ENCODE measurements around the gene PPY. TPM values are rescaled to one million over a fixed set of nuclear protein-coding genes. Genes with fewer than 3 reads are reported as not detected.

Gene PPY
- not detected in 2 replicates for total RNA-seq

- intact Hi-C loops (cut with micrococcal nuclease), result no loop called here
- Mint-ChIP-seq H3K4me1 (ENCODE audit: low read depth) (peaks cover 2% of the 10 kb centered on the region), H3K4me3 (ENCODE audit: low read depth) (no peak within 1 kb of the TSS), H3K36me3 (ENCODE audit: low read depth) (no peaks in the 10 kb centered on the region), H3K27me3 (ENCODE audit: low read depth) (peaks cover 16% of the 10 kb centered on the region), H3K9me3 (no peaks in the 10 kb centered on the region), H3K27ac (no peak within 1 kb of the TSS)
- no peak for DNase-seq (ENCODE audit: low spot score)
Measured at GRCh38 chr17:43942051-43942685, at the start of gene PPY. PPY (minus strand) TSS chr17:43942476; CDS start chr17:43941654, 822 bp downstream.

- Mint-ChIP-seq H3K9me3 (no peaks in the 10 kb centered on the region), H3K36me3 (ENCODE audit: low read depth) (no peaks in the 10 kb centered on the region), H3K4me3 (ENCODE audit: low read depth) (no peak overlapping the region), H3K27ac (no peak overlapping the region), H3K4me1 (ENCODE audit: low read depth) (peaks cover 1% of the 10 kb centered on the region), H3K27me3 (ENCODE audit: low read depth) (peaks cover 41% of the 10 kb centered on the region)
- no peak for DNase-seq (ENCODE audit: low spot score)
- intact Hi-C loops (cut with micrococcal nuclease), result no loop called here
Measured at GRCh38 chr17:43988301-43988700, 46.0 kb upstream of the PPY start.

DNA sequence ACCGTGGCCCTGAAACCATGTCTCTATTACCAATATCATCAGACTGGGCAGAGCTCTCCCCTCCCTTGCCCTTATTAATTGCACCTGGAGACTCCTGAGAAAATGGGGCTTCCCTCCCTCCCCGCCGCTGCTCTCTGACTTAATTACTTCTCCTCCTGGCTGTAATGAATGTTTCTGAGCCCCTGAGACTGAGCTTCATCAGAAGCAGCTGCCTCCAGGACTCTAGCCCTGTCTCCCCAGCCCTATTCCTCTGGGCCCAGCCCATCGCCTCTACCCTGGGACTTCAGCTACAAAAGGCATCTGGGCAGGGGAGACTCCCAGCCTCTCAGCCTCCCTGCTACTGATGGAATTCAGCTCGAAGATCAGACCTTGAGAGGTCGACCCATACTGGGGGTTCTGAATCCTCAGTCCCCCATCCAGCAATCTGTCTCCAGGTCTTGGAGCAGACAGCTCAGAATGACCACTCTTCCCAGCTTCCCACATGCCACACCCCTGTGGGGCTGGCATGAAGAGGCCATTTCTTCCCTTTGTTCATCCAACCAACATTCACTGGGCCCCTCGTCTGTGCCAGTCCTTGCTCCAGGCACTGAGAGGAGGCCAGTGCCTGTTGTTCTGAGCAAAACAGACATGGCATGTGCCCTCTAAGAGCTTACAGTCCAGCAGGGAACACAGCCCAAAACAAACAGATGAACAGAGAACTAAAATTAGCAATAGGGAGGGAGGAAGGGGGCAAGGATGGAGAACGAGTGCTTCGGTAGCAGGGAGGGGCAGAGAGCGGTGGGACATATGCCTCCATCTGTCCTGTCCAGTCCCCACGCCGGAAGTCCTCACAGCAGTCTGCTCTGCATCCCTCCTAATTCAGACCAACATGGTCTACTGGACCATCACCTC is 45.1 kb upstream of the PPY start:
- no peak overlapping the region for H3K27ac Mint-ChIP-seq
- no peak for DNase-seq (ENCODE audit: low spot score)
- H3K4me1 Mint-ChIP-seq (ENCODE audit: low read depth), result peaks cover 1% of the 10 kb centered on the region
- H3K9me3 Mint-ChIP-seq, result no peaks in the 10 kb centered on the region
- H3K27me3 Mint-ChIP-seq (ENCODE audit: low read depth), result peaks cover 49% of the 10 kb centered on the region
- no peak overlapping the region for H3K4me3 Mint-ChIP-seq (ENCODE audit: low read depth)
- intact Hi-C loops (cut with micrococcal nuclease), result no loop called here
- H3K36me3 Mint-ChIP-seq (ENCODE audit: low read depth), result no peaks in the 10 kb centered on the region

DNA sequence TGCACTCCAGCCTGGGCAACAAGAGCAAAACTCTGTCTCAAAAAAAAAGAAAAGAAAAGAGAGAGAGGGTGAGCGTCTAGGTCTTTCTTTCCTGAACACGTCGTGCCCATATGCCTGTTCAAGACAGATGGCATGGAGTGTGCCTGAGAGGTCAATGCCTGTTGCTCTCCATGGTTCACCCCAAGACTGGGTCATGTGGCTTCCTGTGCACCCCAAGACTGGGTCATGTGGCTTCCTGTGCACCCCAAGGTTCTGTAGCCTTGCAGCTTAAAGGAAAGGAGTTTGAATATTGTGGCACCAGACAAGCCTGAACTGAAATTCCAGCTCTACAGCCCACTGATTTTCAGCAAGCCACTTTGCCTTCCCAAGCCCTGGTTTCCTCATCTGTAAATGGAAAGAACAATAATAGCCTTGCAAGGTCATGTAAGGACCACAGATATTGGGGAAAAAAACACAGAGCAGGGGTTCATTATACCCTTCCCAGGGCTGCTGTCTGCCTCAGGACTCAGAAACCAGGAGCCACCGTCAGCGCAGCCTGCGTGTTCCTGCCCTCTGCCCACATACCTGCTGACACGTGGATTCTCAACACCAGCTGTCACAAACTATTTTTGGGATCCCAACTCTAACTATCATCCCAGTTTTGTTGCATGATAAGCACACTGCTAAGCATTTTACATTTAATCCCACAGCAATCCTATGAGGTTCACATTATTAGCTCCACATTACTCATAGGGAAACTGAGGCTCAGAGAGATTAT is 44.1 kb upstream of the PPY start:
- Mint-ChIP-seq H3K9me3 (no peaks in the 10 kb centered on the region), H3K4me3 (ENCODE audit: low read depth) (no peak overlapping the region), H3K27ac (no peak overlapping the region), H3K27me3 (ENCODE audit: low read depth) (peaks cover 57% of the 10 kb centered on the region), H3K36me3 (ENCODE audit: low read depth) (no peaks in the 10 kb centered on the region), H3K4me1 (ENCODE audit: low read depth) (peaks cover 1% of the 10 kb centered on the region)
- intact Hi-C loops (cut with micrococcal nuclease), result no loop called here
- DNase-seq (ENCODE audit: low spot score), result no peak

GRCh38 chr17:43984521-43984920 is 42.2 kb upstream of the PPY start:
- Mint-ChIP-seq H3K27ac (no peak overlapping the region), H3K27me3 (ENCODE audit: low read depth) (peaks cover 68% of the 10 kb centered on the region), H3K4me3 (ENCODE audit: low read depth) (no peak overlapping the region)

GRCh38 chr17:43983515-43984411 is 41.5 kb upstream of the PPY start:
- peaks cover 68% of the 10 kb centered on the region for H3K27me3 Mint-ChIP-seq (ENCODE audit: low read depth)
- H3K4me3 Mint-ChIP-seq (ENCODE audit: low read depth), result no peak overlapping the region
- intact Hi-C loops (cut with micrococcal nuclease), result no loop called here
- no peaks in the 10 kb centered on the region for H3K36me3 Mint-ChIP-seq (ENCODE audit: low read depth)
- H3K27ac Mint-ChIP-seq, result no peak overlapping the region
- DNase-seq (ENCODE audit: low spot score), result no peak
- peaks cover 1% of the 10 kb centered on the region for H3K4me1 Mint-ChIP-seq (ENCODE audit: low read depth)
- no peaks in the 10 kb centered on the region for H3K9me3 Mint-ChIP-seq

More at GRCh38 chr17:43984521-43984920, 42.2 kb upstream of the PPY start:
- H3K4me1 Mint-ChIP-seq (ENCODE audit: low read depth), result peaks cover 1% of the 10 kb centered on the region
- intact Hi-C loops (cut with micrococcal nuclease), result no loop called here
- DNase-seq (ENCODE audit: low spot score), result no peak
- no peaks in the 10 kb centered on the region for H3K36me3 Mint-ChIP-seq (ENCODE audit: low read depth)
- H3K9me3 Mint-ChIP-seq, result no peaks in the 10 kb centered on the region

DNA sequence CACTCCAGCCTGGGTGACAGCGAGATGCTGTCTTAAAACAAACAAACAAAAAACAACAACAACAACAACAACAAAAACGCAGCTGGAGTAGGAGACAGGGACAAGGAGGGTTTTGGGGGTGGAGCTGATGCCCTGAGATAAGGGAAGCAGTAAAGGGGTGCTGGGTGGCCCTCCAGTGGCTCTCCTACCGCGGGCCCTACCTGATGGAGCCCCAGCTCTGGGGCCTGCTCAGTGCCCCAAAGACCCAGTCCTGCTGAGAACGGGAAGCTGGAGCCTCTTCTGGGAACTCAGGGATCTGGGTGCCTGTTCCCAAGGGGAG is 40.9 kb upstream of the PPY start:
- H3K36me3 Mint-ChIP-seq (ENCODE audit: low read depth), result no peaks in the 10 kb centered on the region
- no peak overlapping the region for H3K4me3 Mint-ChIP-seq (ENCODE audit: low read depth)
- intact Hi-C loops (cut with micrococcal nuclease), result no loop called here
- no peak for DNase-seq (ENCODE audit: low spot score)
- no peaks in the 10 kb centered on the region for H3K9me3 Mint-ChIP-seq
- no peak overlapping the region for H3K27ac Mint-ChIP-seq
- H3K27me3 Mint-ChIP-seq (ENCODE audit: low read depth), result peaks cover 63% of the 10 kb centered on the region
- H3K4me1 Mint-ChIP-seq (ENCODE audit: low read depth), result peaks cover 1% of the 10 kb centered on the region

DNA sequence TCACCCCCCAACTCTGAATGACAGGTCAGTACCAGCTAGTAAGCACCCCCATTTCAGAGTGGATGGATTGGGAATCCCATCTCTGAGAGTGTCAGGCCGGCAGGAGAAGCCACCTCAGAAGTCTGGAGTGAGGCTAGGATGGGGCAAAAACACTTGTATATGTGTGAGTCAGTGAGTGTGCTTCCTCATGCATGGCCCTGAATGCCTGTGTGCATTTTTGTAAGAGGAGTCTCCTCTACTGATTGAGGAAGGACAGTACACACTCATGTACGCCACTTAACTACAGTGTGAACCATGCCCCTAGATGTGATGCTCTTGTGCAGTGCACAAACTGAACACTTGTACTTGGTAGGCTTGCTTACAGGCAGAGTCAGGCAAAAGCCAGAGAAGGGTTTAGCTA is 39.9 kb upstream of the PPY start:
- H3K4me3 Mint-ChIP-seq (ENCODE audit: low read depth), result no peak overlapping the region
- no peak for DNase-seq (ENCODE audit: low spot score)
- intact Hi-C loops (cut with micrococcal nuclease), result no loop called here
- H3K9me3 Mint-ChIP-seq, result no peaks in the 10 kb centered on the region
- peaks cover 1% of the 10 kb centered on the region for H3K4me1 Mint-ChIP-seq (ENCODE audit: low read depth)
- no peaks in the 10 kb centered on the region for H3K36me3 Mint-ChIP-seq (ENCODE audit: low read depth)
- H3K27me3 Mint-ChIP-seq (ENCODE audit: low read depth), result peaks cover 56% of the 10 kb centered on the region
- H3K27ac Mint-ChIP-seq, result no peak overlapping the region

DNA sequence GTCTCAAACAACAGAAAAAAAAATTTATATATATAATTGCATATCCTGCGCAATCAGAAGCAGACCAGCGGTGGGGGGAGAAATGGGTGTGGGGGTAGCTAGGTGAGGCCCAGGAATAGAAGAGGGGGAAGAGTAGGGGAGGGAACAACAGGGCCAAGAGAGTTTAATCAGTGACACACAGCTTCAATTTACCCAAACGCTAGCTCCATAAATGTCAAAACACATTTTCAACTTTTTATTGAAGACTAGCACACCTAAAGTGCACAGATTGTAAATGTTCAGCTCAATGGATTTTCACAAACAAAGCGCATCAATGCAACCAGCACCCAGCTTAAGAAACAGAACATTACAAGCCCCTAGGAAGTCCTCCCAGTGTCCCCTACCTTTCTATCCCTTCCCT is 37.4 kb upstream of the PPY start:
- no peak for DNase-seq (ENCODE audit: low spot score)
- Mint-ChIP-seq H3K36me3 (ENCODE audit: low read depth) (no peaks in the 10 kb centered on the region), H3K27me3 (ENCODE audit: low read depth) (peaks cover 36% of the 10 kb centered on the region), H3K4me3 (ENCODE audit: low read depth) (no peak overlapping the region), H3K4me1 (ENCODE audit: low read depth) (peaks cover 1% of the 10 kb centered on the region), H3K27ac (no peak overlapping the region), H3K9me3 (no peaks in the 10 kb centered on the region)
- intact Hi-C loops (cut with micrococcal nuclease), result no loop called here

DNA sequence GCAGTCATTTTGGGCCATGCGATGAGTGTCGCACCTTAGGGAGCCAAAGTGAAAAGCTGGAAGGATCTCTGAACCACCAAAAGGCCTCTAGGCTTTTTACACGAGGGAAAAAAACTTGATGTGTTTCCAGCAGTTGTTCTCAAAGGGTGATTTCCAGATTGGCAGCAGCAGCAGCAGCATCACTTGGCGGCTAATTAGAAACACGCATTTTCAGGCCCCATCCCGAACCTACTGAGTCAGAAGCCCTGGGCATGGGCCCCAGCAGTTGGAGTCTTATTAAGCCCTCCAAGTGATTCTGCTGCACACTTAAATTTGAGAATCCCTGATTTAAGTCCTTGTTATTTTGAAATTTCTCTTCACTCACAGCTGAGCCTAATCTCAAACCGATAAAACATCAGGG is 36.7 kb upstream of the PPY start:
- no peak for DNase-seq (ENCODE audit: low spot score)
- Mint-ChIP-seq H3K4me3 (ENCODE audit: low read depth) (no peak overlapping the region), H3K27ac (no peak overlapping the region), H3K27me3 (ENCODE audit: low read depth) (peaks cover 32% of the 10 kb centered on the region), H3K4me1 (ENCODE audit: low read depth) (peaks cover 1% of the 10 kb centered on the region), H3K9me3 (no peaks in the 10 kb centered on the region), H3K36me3 (ENCODE audit: low read depth) (no peaks in the 10 kb centered on the region)
- intact Hi-C loops (cut with micrococcal nuclease), result no loop called here

- Mint-ChIP-seq H3K4me1 (ENCODE audit: low read depth) (no peaks in the 10 kb centered on the region), H3K9me3 (no peaks in the 10 kb centered on the region), H3K27ac (no peak overlapping the region), H3K4me3 (ENCODE audit: low read depth) (no peak overlapping the region), H3K36me3 (ENCODE audit: low read depth) (no peaks in the 10 kb centered on the region), H3K27me3 (ENCODE audit: low read depth) (peaks cover 30% of the 10 kb centered on the region)
- intact Hi-C loops (cut with micrococcal nuclease), result no loop called here
- no peak for DNase-seq (ENCODE audit: low spot score)
Measured at GRCh38 chr17:43978078-43978477, 35.8 kb upstream of the PPY start.
